Measurements from ENCODE around the gene ZEB1. TPM values are rescaled to one million over a fixed set of nuclear protein-coding genes. Genes with fewer than 3 reads are reported as not detected.
A peak's percentile ranks its signal among the peaks of the same experiment; 100 is the strongest.

Gene ZEB1
- total RNA-seq, 1 donor from 2014 or later = 38.8 TPM

DNA sequence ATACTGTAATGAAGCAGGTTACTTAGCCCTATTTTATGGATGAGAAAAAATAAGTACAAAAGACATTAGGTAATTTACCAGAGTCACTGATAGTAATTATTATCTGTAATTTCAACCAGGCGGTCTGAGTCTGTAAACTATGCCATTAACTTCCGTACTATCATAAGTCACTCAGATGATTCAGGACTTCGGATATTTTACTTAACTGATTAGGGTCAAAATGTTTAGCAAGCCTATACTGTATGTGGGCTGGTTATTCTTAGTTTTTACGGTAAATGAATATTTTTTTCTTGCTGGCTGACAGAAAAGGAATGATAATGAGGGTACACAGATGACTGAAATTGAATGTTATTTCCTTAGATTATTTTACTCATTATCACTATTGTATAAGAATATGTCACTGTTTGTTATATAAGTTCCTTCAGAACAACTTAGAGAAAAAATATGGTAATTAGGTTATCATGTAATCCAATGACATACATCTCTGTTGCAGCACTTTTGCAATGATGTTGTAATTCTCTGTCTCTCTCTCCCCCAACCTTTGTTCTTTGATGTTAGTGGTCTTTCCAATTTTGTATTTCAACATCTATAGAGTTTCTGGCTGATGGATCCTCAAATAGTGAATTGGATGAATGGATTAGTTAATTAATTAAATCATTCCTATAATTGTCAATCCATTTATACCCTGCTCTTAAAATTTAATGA is 165.6 kb downstream of the ZEB1 start:
- H3K27ac Mint-ChIP-seq = no peak overlapping the region
- Histone ChIP-seq H4K20me1 (ENCODE audit: low read depth) (no peaks in the 10 kb centered on the region), H3K9me3 (ENCODE audit: low read depth) (no peaks in the 10 kb centered on the region), H3K36me3 (no peaks in the 10 kb centered on the region), H3K4me2 (no peak overlapping the region), H3K4me1 (no peaks in the 10 kb centered on the region), H3F3A (ENCODE audit: low read depth) (no peaks in the 10 kb centered on the region), H3K27ac (no peak overlapping the region), H3K79me2 (ENCODE audit: low read depth) (no peaks in the 10 kb centered on the region), H3K27me3 (no peaks in the 10 kb centered on the region), H2AFZ (replicated peaks) (no peak overlapping the region), H3K9ac (no peak overlapping the region), H3K4me3 (no peak overlapping the region)
- peaks cover 11% of the 10 kb centered on the region for H3K36me3 Mint-ChIP-seq
- H3K9me3 Mint-ChIP-seq = peaks cover 5% of the 10 kb centered on the region
- no peak overlapping the region for H3K4me3 Mint-ChIP-seq
- no peak for DNase-seq (ENCODE audit: low spot score)
- H3K4me1 Mint-ChIP-seq = no peaks in the 10 kb centered on the region
- TF ChIP-seq EZH2 (IDR thresholded peaks at IDR 0.05) (no peak), EZH2phosphoT487 (IDR thresholded peaks at IDR 0.05) (no peak)
- TF ChIP-seq, protein P1, sequence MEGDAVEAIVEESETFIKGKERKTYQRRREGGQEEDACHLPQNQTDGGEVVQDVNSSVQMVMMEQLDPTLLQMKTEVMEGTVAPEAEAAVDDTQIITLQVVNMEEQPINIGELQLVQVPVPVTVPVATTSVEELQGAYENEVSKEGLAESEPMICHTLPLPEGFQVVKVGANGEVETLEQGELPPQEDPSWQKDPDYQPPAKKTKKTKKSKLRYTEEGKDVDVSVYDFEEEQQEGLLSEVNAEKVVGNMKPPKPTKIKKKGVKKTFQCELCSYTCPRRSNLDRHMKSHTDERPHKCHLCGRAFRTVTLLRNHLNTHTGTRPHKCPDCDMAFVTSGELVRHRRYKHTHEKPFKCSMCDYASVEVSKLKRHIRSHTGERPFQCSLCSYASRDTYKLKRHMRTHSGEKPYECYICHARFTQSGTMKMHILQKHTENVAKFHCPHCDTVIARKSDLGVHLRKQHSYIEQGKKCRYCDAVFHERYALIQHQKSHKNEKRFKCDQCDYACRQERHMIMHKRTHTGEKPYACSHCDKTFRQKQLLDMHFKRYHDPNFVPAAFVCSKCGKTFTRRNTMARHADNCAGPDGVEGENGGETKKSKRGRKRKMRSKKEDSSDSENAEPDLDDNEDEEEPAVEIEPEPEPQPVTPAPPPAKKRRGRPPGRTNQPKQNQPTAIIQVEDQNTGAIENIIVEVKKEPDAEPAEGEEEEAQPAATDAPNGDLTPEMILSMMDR (IDR thresholded peaks at IDR 0.05) = no peak
- H3K27me3 Mint-ChIP-seq (ENCODE audit: insufficient read depth, low read depth) = no peaks in the 10 kb centered on the region

DNA sequence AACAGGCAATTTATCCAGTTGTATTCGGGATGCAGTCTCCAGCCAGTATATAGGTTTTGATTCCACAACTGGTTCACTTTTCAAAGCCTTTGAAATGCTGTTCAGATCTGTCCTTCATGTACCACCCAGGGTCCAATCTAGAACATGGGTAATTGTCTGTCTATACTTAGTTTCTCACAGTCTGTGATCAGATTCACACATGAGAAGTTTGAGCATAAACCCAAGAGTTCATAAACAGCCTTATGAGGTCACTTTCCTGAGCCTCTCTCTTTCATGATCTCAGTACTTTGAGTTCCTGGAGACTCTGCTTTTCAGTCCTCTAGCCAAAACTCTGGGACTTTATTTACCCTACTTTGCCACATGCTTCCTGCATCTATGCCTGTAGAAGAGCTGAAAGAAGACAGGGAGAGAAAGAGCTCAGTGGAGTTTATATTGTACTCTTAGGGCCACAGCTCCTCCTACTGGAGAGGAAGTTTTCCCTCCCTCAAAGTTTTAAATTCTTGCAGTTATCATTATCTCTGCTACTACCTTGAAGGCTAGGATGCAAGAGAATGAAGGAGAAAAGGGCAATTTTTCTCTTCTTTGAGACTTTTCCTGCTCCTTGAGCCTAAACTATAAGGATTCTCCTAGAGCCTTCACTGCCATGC is 172.0 kb downstream of the ZEB1 start:
- Histone ChIP-seq H3K9me3 (ENCODE audit: low read depth) (no peaks in the 10 kb centered on the region), H3K36me3 (no peaks in the 10 kb centered on the region), H3K27ac (no peak overlapping the region), H3K79me2 (ENCODE audit: low read depth) (no peaks in the 10 kb centered on the region), H2AFZ (replicated peaks) (no peak overlapping the region), H3F3A (ENCODE audit: low read depth) (no peaks in the 10 kb centered on the region), H3K4me3 (no peak overlapping the region), H4K20me1 (ENCODE audit: low read depth) (no peaks in the 10 kb centered on the region), H3K4me2 (no peak overlapping the region), H3K4me1 (no peaks in the 10 kb centered on the region), H3K27me3 (no peaks in the 10 kb centered on the region), H3K9ac (no peak overlapping the region)
- Mint-ChIP-seq H3K4me3 (no peak overlapping the region), H3K27ac (no peak overlapping the region), H3K36me3 (peaks cover 8% of the 10 kb centered on the region), H3K27me3 (ENCODE audit: insufficient read depth, low read depth) (no peaks in the 10 kb centered on the region), H3K4me1 (no peaks in the 10 kb centered on the region), H3K9me3 (peaks cover 7% of the 10 kb centered on the region)
- no peak for TF ChIP-seq EZH2 (IDR thresholded peaks at IDR 0.05)
- TF ChIP-seq, protein P1 (IDR thresholded peaks at IDR 0.05) = peak; percentile 81
- peak; percentile 71 for DNase-seq (ENCODE audit: low spot score)

DNA sequence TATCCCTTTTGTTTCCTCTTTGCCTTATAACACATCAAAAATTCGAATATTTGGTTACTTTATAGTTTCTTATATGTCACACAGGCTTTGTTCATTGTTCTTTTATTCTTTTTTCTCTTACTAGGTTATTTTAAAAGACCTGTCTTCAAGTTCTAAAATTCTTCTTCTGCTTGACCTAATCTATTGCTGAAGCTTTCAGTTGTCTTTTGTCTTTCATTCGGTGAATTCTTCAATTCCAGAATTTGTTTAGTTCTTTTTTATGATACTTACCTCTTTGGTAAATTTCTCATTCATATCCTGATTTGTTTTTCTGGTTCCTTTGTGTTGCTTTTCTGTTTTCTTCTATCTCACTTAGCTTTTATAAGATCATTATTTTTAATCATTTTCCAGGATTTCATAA is 188.4 kb downstream of the ZEB1 start:
- Histone ChIP-seq H3K27me3 (no peaks in the 10 kb centered on the region), H3F3A (ENCODE audit: low read depth) (no peaks in the 10 kb centered on the region), H3K9me3 (ENCODE audit: low read depth) (peaks cover 19% of the 10 kb centered on the region), H3K4me1 (no peaks in the 10 kb centered on the region), H2AFZ (replicated peaks) (no peak overlapping the region), H3K27ac (no peak overlapping the region), H3K4me2 (no peak overlapping the region), H3K79me2 (ENCODE audit: low read depth) (no peaks in the 10 kb centered on the region), H4K20me1 (ENCODE audit: low read depth) (no peaks in the 10 kb centered on the region), H3K9ac (no peak overlapping the region), H3K4me3 (no peak overlapping the region), H3K36me3 (peaks cover 11% of the 10 kb centered on the region)
- peaks cover 53% of the 10 kb centered on the region for H3K36me3 Mint-ChIP-seq
- H3K4me3 Mint-ChIP-seq = no peak overlapping the region
- peaks cover 2% of the 10 kb centered on the region for H3K27me3 Mint-ChIP-seq (ENCODE audit: insufficient read depth, low read depth)
- no peak overlapping the region for H3K27ac Mint-ChIP-seq
- peaks cover 42% of the 10 kb centered on the region for H3K9me3 Mint-ChIP-seq
- no peaks in the 10 kb centered on the region for H3K4me1 Mint-ChIP-seq
- TF ChIP-seq EZH2 (IDR thresholded peaks at IDR 0.05) (no peak), EZH2phosphoT487 (IDR thresholded peaks at IDR 0.05) (no peak)
- TF ChIP-seq, protein P1 (IDR thresholded peaks at IDR 0.05) = no peak
- no peak for DNase-seq (ENCODE audit: low spot score)

Measured in neural progenitor cell (in vitro differentiated cells).